ENCODE data around the gene OVAAL.

OVAAL gene

GRCh38 chr1:180542838-180543145 lies 16.0 kb upstream of the OVAAL start:
- TF ChIP-seq REST (IDR thresholded peaks at IDR 0.05; ENCODE audit: low read depth) (no peak), EP300 (IDR thresholded peaks at IDR 0.05; ENCODE audit: borderline replicate concordance) (no peak), TCF12 (IDR thresholded peaks at IDR 0.05; ENCODE audit: low read depth) (no peak), RAD21 (IDR thresholded peaks at IDR 0.05; ENCODE audit: low read depth) (no peak), CEBPB (IDR thresholded peaks at IDR 0.05) (no peak), TAF1 (IDR thresholded peaks at IDR 0.05; ENCODE audit: low read depth) (no peak), NFIC (IDR thresholded peaks at IDR 0.05) (no peak)

- TF ChIP-seq RAD21 (IDR thresholded peaks at IDR 0.05; ENCODE audit: low read depth) (no peak), TCF12 (IDR thresholded peaks at IDR 0.05; ENCODE audit: low read depth) (no peak), YY1 (IDR thresholded peaks at IDR 0.05; ENCODE audit: low read depth) (no peak), FOXM1 (IDR thresholded peaks at IDR 0.05; ENCODE audit: borderline replicate concordance, low read depth) (no peak), EGR1 (IDR thresholded peaks at IDR 0.05) (no peak), MAX (IDR thresholded peaks at IDR 0.05) (no peak), CEBPB (IDR thresholded peaks at IDR 0.05) (no peak), NFIC (IDR thresholded peaks at IDR 0.05) (no peak), TEAD4 (IDR thresholded peaks at IDR 0.05) (no peak), EP300 (IDR thresholded peaks at IDR 0.05; ENCODE audit: borderline replicate concordance) (no peak), CREB1 (IDR thresholded peaks at IDR 0.05; ENCODE audit: low read depth) (no peak), REST (IDR thresholded peaks at IDR 0.05; ENCODE audit: low read depth) (no peak), TAF1 (IDR thresholded peaks at IDR 0.05; ENCODE audit: low read depth) (no peak), ZBTB7A (IDR thresholded peaks at IDR 0.05; ENCODE audit: low read depth) (no peak)
- TF ChIP-seq, protein P1, sequence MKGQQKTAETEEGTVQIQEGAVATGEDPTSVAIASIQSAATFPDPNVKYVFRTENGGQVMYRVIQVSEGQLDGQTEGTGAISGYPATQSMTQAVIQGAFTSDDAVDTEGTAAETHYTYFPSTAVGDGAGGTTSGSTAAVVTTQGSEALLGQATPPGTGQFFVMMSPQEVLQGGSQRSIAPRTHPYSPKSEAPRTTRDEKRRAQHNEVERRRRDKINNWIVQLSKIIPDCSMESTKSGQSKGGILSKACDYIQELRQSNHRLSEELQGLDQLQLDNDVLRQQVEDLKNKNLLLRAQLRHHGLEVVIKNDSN (IDR thresholded peaks at IDR 0.05): no peak
These were observed 14.7 kb upstream of the OVAAL start for GRCh38 chr1:180544050-180544449.

GRCh38 chr1:180545991-180546390 lies 12.8 kb upstream of the OVAAL start:
- TF ChIP-seq REST (IDR thresholded peaks at IDR 0.05; ENCODE audit: low read depth) (no peak), ZBTB7A (IDR thresholded peaks at IDR 0.05; ENCODE audit: low read depth) (no peak), EGR1 (IDR thresholded peaks at IDR 0.05) (no peak), MAX (IDR thresholded peaks at IDR 0.05) (no peak), TCF12 (IDR thresholded peaks at IDR 0.05; ENCODE audit: low read depth) (no peak), RAD21 (IDR thresholded peaks at IDR 0.05; ENCODE audit: low read depth) (no peak), YY1 (IDR thresholded peaks at IDR 0.05; ENCODE audit: low read depth) (no peak), CEBPB (IDR thresholded peaks at IDR 0.05) (no peak), CREB1 (IDR thresholded peaks at IDR 0.05; ENCODE audit: low read depth) (no peak), NFIC (IDR thresholded peaks at IDR 0.05) (no peak), TAF1 (IDR thresholded peaks at IDR 0.05; ENCODE audit: low read depth) (no peak), FOXM1 (IDR thresholded peaks at IDR 0.05; ENCODE audit: borderline replicate concordance, low read depth) (no peak), EP300 (IDR thresholded peaks at IDR 0.05; ENCODE audit: borderline replicate concordance) (no peak)
- TF ChIP-seq, protein P1 (IDR thresholded peaks at IDR 0.05): no peak

GRCh38 chr1:180548686-180549317 lies 10.0 kb upstream of the OVAAL start:
- TF ChIP-seq YY1 (IDR thresholded peaks at IDR 0.05; ENCODE audit: low read depth) (no peak), EP300 (IDR thresholded peaks at IDR 0.05; ENCODE audit: borderline replicate concordance) (no peak)

DNA sequence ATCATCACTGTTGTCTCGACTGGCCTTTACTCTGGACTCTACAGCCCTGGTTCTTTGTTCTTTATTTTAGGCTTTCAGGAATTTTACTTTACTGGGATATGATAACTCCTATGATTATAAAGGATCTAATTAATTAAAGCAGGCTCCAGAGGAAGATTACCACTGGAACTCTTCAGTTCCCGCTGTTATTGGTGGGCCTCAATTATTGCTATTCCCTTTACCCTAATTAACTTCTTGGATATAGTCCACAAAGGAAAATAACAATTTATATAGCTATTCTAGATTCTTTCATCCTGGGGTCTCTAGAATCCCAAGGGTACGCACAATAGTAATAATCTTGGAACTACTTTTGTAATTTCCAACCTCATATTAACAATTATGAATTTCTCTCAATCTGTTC lies 8.5 kb upstream of the OVAAL start:
- TF ChIP-seq, protein P1 (IDR thresholded peaks at IDR 0.05): no peak
- no peak for TF ChIP-seq CREB1 (IDR thresholded peaks at IDR 0.05; ENCODE audit: low read depth)
- no peak for TF ChIP-seq TCF12 (IDR thresholded peaks at IDR 0.05; ENCODE audit: low read depth)
- no peak for TF ChIP-seq TAF1 (IDR thresholded peaks at IDR 0.05; ENCODE audit: low read depth)
- TF ChIP-seq NFIC (IDR thresholded peaks at IDR 0.05): no peak
- TF ChIP-seq FOXM1 (IDR thresholded peaks at IDR 0.05; ENCODE audit: borderline replicate concordance, low read depth): no peak
- TF ChIP-seq EGR1 (IDR thresholded peaks at IDR 0.05): no peak
- TF ChIP-seq EP300 (IDR thresholded peaks at IDR 0.05; ENCODE audit: borderline replicate concordance): no peak
- no peak for TF ChIP-seq MAX (IDR thresholded peaks at IDR 0.05)
- TF ChIP-seq YY1 (IDR thresholded peaks at IDR 0.05; ENCODE audit: low read depth): no peak
- TF ChIP-seq TEAD4 (IDR thresholded peaks at IDR 0.05): no peak
- no peak for TF ChIP-seq RAD21 (IDR thresholded peaks at IDR 0.05; ENCODE audit: low read depth)
- no peak for TF ChIP-seq CEBPB (IDR thresholded peaks at IDR 0.05)
- TF ChIP-seq REST (IDR thresholded peaks at IDR 0.05; ENCODE audit: low read depth): no peak
- TF ChIP-seq ZBTB7A (IDR thresholded peaks at IDR 0.05; ENCODE audit: low read depth): no peak

Measured in Ishikawa (cell line).